Lower leg skin (tissue), 3 donors: ENCODE measurements around the gene VWA2.

Experiments
- POLR2A ChIP-seq, 2 donors: fragments of 450-650 bp; IDR thresholded peaks; one replicate each; pipeline ENCODE4 v1.6.1; 2016 to 2017; ENCODE audit warnings: antibody characterized with exemption in 2 of 2, mild to moderate bottlenecking in 1 of 2, moderate library complexity in 1 of 2
- TF ChIP-seq, protein P1 (sequence below), 3 donors: fragments of 450-650 bp; IDR thresholded peaks; one replicate each; pipeline ENCODE4 v1.5.1; 2016; ENCODE audit warnings: antibody characterized with exemption in 3 of 3, mild to moderate bottlenecking in 3 of 3, moderate library complexity in 2 of 3

DNA sequence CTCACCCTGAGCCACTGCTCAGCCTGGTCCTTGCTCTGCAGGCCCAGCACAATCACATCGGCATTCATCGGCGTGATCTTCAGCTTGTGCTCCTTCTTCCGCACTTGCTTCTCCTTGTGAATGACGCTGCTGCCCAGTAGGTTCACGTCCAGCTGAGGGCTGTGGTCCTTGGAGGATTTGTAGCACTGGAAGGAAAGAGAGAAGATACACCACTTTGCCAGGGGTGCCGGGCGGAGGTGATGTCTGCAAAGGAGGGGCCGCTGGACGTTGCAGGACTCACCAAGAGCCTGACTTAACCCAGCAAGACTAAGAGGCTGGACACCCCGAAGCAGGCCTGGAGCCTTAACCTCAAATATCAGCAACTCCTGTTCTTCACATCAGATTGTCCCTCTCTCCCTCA lies 74.8 kb downstream of the VWA2 start:
- TF ChIP-seq, protein P1, sequence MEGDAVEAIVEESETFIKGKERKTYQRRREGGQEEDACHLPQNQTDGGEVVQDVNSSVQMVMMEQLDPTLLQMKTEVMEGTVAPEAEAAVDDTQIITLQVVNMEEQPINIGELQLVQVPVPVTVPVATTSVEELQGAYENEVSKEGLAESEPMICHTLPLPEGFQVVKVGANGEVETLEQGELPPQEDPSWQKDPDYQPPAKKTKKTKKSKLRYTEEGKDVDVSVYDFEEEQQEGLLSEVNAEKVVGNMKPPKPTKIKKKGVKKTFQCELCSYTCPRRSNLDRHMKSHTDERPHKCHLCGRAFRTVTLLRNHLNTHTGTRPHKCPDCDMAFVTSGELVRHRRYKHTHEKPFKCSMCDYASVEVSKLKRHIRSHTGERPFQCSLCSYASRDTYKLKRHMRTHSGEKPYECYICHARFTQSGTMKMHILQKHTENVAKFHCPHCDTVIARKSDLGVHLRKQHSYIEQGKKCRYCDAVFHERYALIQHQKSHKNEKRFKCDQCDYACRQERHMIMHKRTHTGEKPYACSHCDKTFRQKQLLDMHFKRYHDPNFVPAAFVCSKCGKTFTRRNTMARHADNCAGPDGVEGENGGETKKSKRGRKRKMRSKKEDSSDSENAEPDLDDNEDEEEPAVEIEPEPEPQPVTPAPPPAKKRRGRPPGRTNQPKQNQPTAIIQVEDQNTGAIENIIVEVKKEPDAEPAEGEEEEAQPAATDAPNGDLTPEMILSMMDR (IDR thresholded peaks at IDR 0.05): no peak
- no peak for TF ChIP-seq POLR2A (IDR thresholded peaks at IDR 0.05)
